GM21825 (cell line): ENCODE results near the gene WSCD2.
"Not testable (repeated sequence)": the region's sequence is repeated elsewhere in the genome, so short reads cannot be mapped to it uniquely, and the experiment has no call there.

Experiments used
- ATAC-seq: cut with Tn5 transposase; IDR thresholded peaks from one replicate; pipeline ENCODE4 v1.9.1; 2021; ENCODE audit warnings: mild to moderate bottlenecking, moderate library complexity; ENCODE audit not compliant: unreplicated experiment

WSCD2 gene

GRCh38 chr12:108191938-108192337 is 62.9 kb downstream of the WSCD2 start:
- ATAC-seq: no peak

- no peak for ATAC-seq
Observed at GRCh38 chr12:108193493-108193892, 64.4 kb downstream of the WSCD2 start.

- ATAC-seq: no peak
Observed at GRCh38 chr12:108193917-108194316, 64.8 kb downstream of the WSCD2 start.

DNA sequence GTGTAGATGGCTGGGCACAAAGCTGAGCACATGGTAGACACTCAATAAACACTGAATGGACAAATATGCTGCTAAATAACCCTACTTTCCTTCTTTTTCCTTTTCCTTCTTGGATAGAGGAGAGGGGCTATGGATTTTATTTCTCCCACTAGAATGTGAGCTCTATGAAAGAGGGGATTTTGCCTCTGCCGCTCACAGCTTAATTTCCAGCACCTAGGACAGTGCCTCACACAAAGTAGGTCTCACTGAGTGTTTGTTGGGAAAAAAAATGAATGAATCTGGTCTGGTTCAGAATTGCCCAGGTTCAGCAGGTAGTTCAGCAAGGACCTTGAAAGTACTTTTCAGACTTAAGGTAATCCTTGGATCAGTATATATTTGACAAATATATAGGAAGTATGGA is 65.5 kb downstream of the WSCD2 start:
- ATAC-seq: no peak

DNA sequence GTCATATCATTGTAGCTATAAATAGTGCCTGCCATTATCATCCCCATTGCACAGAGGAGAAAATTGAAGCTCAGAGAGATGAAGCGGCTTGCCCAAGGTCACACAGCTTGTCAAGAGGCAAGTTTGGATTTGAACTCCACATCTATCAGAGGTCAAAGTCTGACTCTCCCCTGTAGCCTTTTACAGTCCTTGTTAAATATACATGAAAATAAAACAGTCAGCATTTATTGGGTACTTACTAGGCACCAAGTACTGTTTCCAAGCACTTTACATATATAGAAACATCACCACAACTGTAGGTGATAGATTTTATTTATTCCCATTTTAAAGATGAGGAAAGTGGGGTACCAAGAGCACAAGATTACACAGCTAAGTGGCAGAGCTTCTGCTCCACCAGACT is 67.2 kb downstream of the WSCD2 start:
- no peak for ATAC-seq

DNA sequence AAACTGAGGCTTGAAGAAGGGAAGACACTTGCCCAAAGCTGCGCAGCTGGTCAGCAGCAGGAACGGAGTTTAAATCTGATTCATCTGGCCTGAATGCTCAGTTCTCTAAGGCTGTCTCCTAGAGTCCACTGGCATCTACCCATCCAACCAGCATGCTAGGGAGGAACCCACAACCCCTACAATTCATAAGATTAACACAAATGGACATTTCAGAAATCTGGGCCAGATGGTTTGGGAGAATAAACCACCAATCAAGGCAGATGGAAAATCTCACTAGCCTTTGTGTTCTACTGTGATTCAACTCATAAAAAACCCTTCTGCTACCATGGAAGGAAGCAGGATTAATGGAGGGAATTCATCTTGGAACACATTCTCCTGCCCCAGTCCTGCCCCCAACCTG is 67.8 kb downstream of the WSCD2 start:
- no peak for ATAC-seq

GRCh38 chr12:108198043-108198442 is 69.0 kb downstream of the WSCD2 start:
- ATAC-seq: no peak

- no peak for ATAC-seq
Observed at GRCh38 chr12:108199106-108199505, 70.0 kb downstream of the WSCD2 start.

DNA sequence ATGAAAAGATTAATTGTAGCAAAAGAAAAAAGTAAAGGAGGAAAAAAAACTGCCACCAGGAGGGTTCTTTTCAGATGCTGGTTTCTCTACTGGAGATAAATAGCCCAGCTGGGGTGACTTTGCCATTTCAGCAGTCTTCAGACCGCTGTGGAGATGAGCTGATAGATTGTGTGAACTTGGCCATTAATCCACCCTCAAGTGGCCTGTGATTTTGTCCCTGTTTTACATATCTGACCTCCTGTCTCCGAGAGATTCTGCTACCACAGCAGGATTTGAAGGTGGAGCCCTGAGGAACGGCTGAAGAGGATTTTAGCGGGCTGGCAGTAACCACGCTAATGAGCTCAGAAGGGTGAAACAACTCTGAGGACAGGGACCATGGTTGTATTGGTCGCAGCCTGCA is 72.7 kb downstream of the WSCD2 start:
- no peak for ATAC-seq

- no peak for ATAC-seq
Observed at GRCh38 chr12:108204117-108204987, 75.3 kb downstream of the WSCD2 start.

DNA sequence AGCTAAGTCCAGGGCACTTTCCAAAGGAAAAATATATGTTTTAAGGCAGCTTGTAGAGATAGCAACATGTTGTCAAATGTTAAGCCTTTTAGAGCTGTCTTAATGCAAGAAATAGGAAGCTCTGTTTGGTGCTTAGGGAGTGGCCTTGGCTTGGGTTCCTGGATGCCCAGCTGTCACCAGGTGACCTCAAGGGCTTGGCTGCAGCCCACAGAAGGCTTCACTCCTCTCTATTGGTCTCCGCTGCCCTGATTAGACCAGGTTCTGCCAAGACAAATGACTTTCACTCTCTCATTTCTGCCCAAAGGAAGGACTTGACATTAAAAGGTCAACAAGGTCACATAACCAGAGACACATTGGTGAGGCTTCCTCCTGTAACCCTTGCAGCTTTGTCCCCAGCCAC is 76.8 kb downstream of the WSCD2 start:
- ATAC-seq: no peak

DNA sequence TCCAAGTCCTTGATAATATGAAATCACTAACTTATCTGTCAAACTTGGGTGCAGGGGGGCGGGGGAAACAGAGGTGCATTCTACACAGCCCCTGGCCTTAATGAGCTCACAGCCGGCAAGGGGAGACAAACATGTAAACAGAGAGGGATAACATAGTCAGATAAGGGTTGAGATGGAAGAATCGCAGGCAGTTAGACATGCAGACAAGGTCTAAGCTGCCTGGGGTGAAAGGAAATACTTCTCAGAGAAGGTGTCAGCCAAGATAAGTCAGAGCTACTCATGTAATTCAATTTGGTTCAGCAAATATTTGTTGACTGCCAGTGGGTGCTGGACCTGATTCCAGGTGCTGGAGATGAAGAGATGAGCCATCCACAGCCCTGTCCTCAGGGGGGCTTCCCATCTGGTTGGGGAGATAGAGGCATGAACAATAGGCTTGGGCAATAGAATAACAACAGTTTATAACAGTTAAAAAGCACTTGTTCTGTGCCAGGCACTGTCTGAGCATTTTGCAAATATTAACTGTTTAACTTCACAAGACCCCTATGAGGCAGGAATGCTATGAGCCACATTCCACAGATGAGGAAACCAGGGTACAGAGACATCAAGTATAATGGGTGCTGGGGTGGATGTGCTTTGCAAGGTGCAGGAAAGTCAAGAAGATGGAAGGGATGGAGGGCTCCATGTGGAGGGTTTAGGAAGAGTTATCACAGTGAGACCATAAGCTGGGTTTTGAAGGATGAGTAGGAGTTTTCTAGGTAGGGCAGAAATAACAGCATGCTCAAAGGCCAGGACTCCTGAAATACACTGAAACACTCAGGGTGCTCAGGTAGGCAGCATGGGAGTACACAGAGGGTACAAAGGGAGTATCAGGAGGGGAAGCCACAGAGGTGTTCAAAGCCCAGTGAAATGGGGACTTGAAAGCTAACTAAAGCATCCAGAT is 79.0 kb downstream of the WSCD2 start:
- no peak for ATAC-seq

DNA sequence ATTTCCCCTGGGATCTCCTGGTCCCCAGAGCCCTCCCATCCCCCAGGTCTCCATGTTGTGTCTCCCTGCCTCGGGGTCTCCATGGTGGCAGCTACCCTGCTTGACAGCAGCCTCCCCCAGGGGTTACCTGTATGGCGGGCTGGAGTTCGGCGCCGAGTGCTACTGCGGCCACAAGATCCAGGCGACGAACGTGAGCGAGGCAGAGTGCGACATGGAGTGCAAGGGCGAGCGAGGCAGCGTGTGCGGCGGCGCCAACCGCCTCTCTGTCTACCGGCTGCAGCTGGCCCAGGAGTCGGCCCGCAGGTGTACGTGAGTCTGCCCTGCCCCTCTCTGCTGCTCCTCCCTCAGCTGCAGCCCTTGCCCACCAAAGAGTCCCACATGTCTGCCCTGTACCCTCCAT is 80.9 kb downstream of the WSCD2 start:
- ATAC-seq: no peak

DNA sequence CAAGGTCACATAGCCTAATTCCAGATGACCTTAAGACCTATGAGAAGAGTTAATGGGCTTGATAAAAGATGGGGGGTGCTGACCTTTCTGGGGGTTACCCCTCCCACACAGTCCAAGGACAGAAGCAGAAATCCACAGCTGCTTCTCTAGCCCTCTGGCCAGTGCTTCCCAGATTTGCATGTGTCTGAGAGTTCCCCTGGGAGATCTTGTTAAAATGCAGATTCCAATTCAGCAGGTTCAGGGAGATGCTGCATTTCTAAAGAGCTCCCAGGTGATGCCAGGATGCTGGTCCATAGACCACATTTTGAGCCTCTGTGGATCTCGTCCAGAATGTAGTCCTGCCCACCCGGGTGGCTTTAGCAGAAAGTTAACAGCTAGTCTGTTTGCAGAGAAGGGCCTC is 82.1 kb downstream of the WSCD2 start:
- ATAC-seq: no peak

- ATAC-seq: no peak
Observed at GRCh38 chr12:108213871-108214445, 84.9 kb downstream of the WSCD2 start.

DNA sequence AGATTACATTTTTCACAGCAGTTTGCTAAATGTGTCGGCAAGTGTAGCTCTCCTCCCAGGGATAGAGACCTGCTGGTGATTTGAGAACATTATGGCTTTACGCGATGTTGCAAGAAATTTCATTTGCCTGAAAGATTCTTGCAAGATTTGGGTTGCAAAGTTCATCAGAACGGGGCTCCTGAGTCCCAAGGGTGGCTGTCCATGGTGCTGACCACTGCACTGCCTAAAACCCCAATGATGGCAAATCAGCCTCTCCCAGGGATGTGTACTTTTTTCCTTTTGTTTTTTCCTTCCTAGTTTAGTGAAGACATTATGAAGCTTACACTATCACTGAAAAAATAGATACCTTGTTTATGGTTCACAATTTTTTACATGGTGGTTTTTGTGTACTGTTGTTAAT is 85.4 kb downstream of the WSCD2 start:
- no peak for ATAC-seq

GRCh38 chr12:108215458-108215857 is 86.4 kb downstream of the WSCD2 start:
- no peak for ATAC-seq

- no peak for ATAC-seq
Observed at GRCh38 chr12:108218921-108219320, 89.8 kb downstream of the WSCD2 start.

- ATAC-seq: not testable (repeated sequence)
Observed at GRCh38 chr12:108225101-108225500, 96.0 kb downstream of the WSCD2 start.

DNA sequence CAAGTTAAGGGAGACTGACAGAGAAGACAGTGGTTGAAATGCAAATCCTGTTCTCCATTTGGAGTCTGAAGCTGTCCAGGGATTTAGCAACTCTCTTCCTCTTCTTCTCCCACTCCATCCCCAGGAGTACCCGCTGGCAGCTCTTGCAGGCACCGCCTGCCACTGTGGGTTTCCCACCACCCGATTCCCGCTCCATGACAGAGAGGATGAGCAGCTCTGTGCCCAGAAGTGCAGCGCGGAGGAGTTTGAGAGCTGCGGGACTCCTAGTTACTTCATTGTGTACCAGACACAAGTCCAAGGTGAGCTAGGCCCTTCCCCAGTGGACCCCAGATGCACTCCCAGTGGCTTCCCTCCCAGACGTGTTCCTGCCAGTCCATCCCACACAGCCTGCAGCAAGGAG is 97.8 kb downstream of the WSCD2 start:
- no peak for ATAC-seq

DNA sequence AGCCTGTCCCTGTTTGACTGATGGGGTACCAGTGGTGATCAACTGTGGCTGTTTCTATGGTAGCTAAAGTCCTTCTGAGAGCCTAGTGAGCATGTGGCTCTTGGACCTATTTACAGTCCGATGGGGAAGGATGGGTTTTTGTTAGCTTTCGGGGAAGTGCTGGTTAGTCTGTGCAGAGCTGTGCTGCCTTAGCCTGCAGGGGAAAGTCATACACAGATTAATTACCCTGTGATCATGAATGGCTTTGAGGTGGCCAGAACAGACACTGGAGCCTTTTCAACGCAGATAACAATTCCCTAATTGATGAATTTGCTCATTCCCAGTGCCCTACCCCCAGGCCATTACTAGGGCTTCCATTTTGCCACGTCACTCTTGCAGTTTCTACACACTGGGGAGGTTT is 99.7 kb downstream of the WSCD2 start:
- no peak for ATAC-seq
